ENCODE results near the gene IL10RB. TPM values are rescaled to one million over a fixed set of nuclear protein-coding genes. Genes with fewer than 3 reads are reported as not detected.

Gene IL10RB
- total RNA-seq, 4 donors from 2014 or later, result 33.5 to 58.3 (median 39.1) TPM

DNA sequence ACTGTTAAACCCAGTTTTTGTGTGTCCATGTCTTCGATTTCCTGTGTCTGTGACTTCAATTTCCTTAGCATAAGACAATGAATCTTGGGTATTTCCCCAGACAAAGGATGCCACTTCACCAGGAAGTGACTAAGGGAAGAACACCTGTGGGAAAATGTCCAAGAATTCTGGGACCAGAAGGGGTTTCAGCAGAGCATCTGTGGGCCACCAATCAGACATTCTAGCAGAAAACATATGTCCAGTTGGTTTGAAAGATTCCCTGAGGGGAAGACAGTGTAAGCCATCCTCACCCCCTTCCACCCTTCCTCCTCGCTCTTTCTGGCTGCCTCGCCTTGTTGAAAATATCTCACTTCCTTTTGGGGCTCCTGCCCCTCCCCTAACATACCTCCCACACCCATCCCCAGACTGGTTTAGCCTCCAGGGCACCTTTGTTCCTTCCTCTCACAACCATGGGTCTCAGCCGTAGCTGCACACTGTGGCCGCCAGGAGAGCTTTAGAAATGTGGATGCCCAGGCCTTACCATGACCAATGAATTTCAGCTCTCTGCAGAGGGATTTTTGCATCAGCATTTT, 33.1 kb downstream of the IL10RB start:
- DNase-seq (ENCODE audit: low spot score) (no peak), ATAC-seq (ENCODE audit: low FRiP score) (no peak)
- TF ChIP-seq, protein P1, sequence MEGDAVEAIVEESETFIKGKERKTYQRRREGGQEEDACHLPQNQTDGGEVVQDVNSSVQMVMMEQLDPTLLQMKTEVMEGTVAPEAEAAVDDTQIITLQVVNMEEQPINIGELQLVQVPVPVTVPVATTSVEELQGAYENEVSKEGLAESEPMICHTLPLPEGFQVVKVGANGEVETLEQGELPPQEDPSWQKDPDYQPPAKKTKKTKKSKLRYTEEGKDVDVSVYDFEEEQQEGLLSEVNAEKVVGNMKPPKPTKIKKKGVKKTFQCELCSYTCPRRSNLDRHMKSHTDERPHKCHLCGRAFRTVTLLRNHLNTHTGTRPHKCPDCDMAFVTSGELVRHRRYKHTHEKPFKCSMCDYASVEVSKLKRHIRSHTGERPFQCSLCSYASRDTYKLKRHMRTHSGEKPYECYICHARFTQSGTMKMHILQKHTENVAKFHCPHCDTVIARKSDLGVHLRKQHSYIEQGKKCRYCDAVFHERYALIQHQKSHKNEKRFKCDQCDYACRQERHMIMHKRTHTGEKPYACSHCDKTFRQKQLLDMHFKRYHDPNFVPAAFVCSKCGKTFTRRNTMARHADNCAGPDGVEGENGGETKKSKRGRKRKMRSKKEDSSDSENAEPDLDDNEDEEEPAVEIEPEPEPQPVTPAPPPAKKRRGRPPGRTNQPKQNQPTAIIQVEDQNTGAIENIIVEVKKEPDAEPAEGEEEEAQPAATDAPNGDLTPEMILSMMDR (IDR thresholded peaks at IDR 0.05), result no peak

DNA sequence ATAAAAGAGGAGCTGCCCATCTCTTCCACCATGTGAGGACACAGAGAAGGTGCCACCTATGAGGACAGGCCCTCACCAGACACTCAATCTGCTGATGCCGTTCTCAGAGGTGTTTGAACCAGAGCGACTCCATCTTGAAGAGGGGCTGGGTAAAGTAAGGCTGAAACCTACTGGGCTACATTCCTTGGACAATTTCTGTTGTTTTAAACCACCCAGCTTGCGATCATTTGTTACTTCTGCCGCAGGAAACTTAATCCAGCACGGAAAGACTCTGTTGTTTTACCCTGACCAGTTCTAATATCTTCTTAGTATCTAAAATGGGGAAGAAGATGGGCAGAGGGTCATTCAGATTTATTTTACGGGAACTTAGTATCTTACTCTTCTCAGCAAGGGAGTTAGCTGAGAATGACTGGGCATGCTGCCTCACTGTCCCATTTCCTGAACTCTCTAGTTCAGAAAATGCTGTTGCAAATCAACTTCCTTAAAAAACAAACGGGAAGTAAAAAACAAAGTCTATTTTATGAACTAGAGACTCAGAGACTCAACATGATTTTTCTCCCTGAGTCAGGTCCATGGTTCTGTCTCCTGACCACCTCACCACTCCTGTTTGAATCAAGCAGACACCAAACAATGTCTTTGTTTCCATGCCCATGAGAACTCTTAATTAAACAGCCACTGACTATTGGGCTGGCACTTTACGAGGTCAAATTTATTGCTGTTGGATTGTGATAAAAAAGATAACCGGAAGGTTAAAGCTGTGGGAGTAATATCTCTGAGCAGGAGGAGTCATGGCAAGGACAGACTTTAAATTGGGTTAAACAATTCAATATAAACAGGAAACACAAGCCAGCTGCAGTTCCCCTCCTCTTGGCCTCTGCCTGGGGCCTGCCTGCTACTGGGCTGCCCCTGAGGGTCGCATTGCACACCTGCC, 34.8 kb downstream of the IL10RB start:
- ATAC-seq (ENCODE audit: low FRiP score), result no peak
- TF ChIP-seq, protein P1 (IDR thresholded peaks at IDR 0.05), result no peak
- no peak for DNase-seq (ENCODE audit: low spot score)

GRCh38 chr21:33301632-33302002, 35.5 kb downstream of the IL10RB start:
- TF ChIP-seq, protein P1 (IDR thresholded peaks at IDR 0.05), result no peak
- no peak for ATAC-seq (ENCODE audit: low FRiP score)
- DNase-seq (ENCODE audit: low spot score), result no peak

DNA sequence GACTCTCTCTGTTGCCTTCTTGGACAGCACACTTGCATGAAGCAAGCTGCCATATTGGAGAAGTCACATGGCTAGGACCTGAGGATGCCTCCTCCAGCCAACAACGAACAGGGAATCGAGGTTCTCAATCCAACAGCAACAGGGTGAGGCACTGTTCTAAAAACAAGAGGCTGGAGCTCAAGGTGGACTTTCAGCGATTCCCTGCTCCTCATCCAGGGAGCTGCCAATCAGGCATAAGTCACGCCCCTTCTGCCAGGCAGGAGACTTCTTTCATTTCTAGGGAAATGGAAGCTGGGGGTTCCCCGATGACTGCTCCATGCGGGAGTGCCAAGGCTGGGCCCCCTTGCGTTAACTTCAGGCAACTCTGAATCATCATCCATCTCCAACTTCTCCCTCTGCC, 35.9 kb downstream of the IL10RB start:
- DNase-seq (ENCODE audit: low spot score) (no peak), ATAC-seq (ENCODE audit: low FRiP score) (no peak)
- TF ChIP-seq, protein P1 (IDR thresholded peaks at IDR 0.05), result no peak

DNA sequence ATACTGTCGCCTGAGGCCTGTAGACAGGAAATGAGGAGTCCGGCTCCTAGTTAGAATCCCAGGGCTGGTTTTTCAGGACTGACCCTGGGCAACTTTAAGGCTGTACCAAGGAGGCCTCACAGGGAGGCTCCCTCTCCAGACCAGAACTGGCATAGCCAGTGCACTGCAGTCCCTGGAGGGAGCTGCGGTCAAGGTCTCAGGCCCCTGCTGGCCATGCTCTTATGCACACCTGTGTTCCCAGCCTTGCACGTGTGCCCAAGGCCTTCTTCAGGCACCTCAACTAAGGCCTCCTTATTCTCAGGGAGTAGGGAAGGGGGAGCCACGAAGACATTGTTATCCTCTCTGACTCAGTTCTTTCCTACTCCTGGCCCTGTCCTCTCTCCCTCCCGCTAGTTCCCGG, 36.6 kb downstream of the IL10RB start:
- TF ChIP-seq, protein P1 (IDR thresholded peaks at IDR 0.05), result no peak
- DNase-seq (ENCODE audit: low spot score) (no peak), ATAC-seq (ENCODE audit: low FRiP score) (no peak)

GRCh38 chr21:33305344-33305671, 39.1 kb downstream of the IL10RB start:
- TF ChIP-seq, protein P1 (IDR thresholded peaks at IDR 0.05), result no peak
- no peak for DNase-seq (ENCODE audit: low spot score)
- no peak for ATAC-seq (ENCODE audit: low FRiP score)

- DNase-seq (ENCODE audit: low spot score) (no peak), ATAC-seq (ENCODE audit: low FRiP score) (no peak)
- TF ChIP-seq, protein P1 (IDR thresholded peaks at IDR 0.05), result no peak
Measured at GRCh38 chr21:33305938-33306337, 39.8 kb downstream of the IL10RB start.

All from omental fat pad (tissue), 4 donors.